ENCODE measurements around the gene SAV1. TPM values are rescaled to one million over a fixed set of nuclear protein-coding genes. Genes with fewer than 3 reads are reported as not detected.

The SAV1 gene
- polyA plus RNA-seq, 1 of the 3 experiments (the other 2 are of a cell fraction) = 8.9 TPM

- H3K9ac ChIP-seq = no peak overlapping the region
Observed at GRCh38 chr14:50594577-50595316, 73.4 kb downstream of the SAV1 start.

More at GRCh38 chr14:50594577-50595316, 73.4 kb downstream of the SAV1 start:
- H3K9me2 ChIP-seq = no peaks in the 10 kb centered on the region
- H3K79me2 ChIP-seq (ENCODE audit: insufficient read depth) = no peaks in the 10 kb centered on the region
- peaks cover 4% of the 10 kb centered on the region in 2 experiments; a peak in 2 of 4 replicates for H3K4me1 ChIP-seq (ENCODE audit: control insufficient read depth in 1 of 2, insufficient read depth in 2 of 2, low read depth in 1 of 2, low read length in 1 of 2)
- CTCF ChIA-PET = interaction anchor here (0.9 to 1.4 kb wide), 2 partner anchors 25 to 274 kb away, joined by 3 to 5 read pairs; no protein-coding TSS in a partner anchor
- no peaks in the 10 kb centered on the region for H3K9me3 ChIP-seq
- H3K27me3 ChIP-seq (ENCODE audit: insufficient read depth) = no peaks in the 10 kb centered on the region
- TF ChIP-seq REST (IDR thresholded peaks at IDR 0.05; ENCODE audit: low read depth, low read length) (no peak), FOXJ3 (CRISPR knock-in tag; IDR thresholded peaks at IDR 0.05) (no peak), GABPA (IDR thresholded peaks at IDR 0.05; ENCODE audit: low read depth) (no peak), NRF1 (IDR thresholded peaks at IDR 0.05; ENCODE audit: low read depth, low read length) (no peak), YY1 (IDR thresholded peaks at IDR 0.05; ENCODE audit: low read depth) (no peak), PBX3 (IDR thresholded peaks at IDR 0.05) (no peak), FOSL2 (IDR thresholded peaks at IDR 0.05; ENCODE audit: borderline replicate concordance, low read depth) (no peak), MEF2A (IDR thresholded peaks at IDR 0.05; ENCODE audit: borderline replicate concordance, low read depth) (no peak), TAF1 (IDR thresholded peaks at IDR 0.05; ENCODE audit: borderline replicate concordance, low read depth, low read length) (no peak), RCOR1 (IDR thresholded peaks at IDR 0.05; ENCODE audit: low read length) (no peak)
- TF ChIP-seq, protein P1, sequence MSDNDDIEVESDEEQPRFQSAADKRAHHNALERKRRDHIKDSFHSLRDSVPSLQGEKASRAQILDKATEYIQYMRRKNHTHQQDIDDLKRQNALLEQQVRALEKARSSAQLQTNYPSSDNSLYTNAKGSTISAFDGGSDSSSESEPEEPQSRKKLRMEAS (IDR thresholded peaks at IDR 0.05; ENCODE audit: low read depth) = no peak
- TF ChIP-seq, protein P2, sequence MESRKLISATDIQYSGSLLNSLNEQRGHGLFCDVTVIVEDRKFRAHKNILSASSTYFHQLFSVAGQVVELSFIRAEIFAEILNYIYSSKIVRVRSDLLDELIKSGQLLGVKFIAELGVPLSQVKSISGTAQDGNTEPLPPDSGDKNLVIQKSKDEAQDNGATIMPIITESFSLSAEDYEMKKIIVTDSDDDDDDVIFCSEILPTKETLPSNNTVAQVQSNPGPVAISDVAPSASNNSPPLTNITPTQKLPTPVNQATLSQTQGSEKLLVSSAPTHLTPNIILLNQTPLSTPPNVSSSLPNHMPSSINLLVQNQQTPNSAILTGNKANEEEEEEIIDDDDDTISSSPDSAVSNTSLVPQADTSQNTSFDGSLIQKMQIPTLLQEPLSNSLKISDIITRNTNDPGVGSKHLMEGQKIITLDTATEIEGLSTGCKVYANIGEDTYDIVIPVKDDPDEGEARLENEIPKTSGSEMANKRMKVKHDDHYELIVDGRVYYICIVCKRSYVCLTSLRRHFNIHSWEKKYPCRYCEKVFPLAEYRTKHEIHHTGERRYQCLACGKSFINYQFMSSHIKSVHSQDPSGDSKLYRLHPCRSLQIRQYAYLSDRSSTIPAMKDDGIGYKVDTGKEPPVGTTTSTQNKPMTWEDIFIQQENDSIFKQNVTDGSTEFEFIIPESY (IDR thresholded peaks at IDR 0.05; ENCODE audit: borderline replicate concordance, low read depth) = no peak
- peaks cover 3 to 23% of the 10 kb centered on the region in 2 experiments for H3K36me3 ChIP-seq (replicated peaks in 1 of 2; ENCODE audit: control insufficient read depth in 1 of 2, insufficient read depth in 2 of 2, low read length in 1 of 2)
- no peak overlapping the region for H3K27ac ChIP-seq (ENCODE audit: low read depth in 2 of 2, low read length in 1 of 2)
- H3K4me3 ChIP-seq (ENCODE audit: low read depth in 2 of 2, low read length in 1 of 2) = no peak overlapping the region
- H2AFZ ChIP-seq (ENCODE audit: low read depth) = no peak overlapping the region
- no peaks in the 10 kb centered on the region for H4K20me1 ChIP-seq (ENCODE audit: insufficient read depth)
- DNase-seq = no peak
- no peak overlapping the region for H3K4me2 ChIP-seq
- H3F3A ChIP-seq (replicated peaks; ENCODE audit: insufficient read depth) = peaks cover 3% of the 10 kb centered on the region
- POLR2A ChIA-PET = no interaction called here
- WGBS (ENCODE audit: low lambda C conversion rate) = 94% methylated on average over 8 of the region's 8 CpGs

Measured in SK-N-SH (cell line).